Testis (tissue), 2 donors: ENCODE measurements around the gene FLT1.

Experiments used
- POLR2A ChIP-seq: fragments of 450-650 bp; IDR thresholded peaks from one replicate; pipeline ENCODE4 v1.6.1; 2017; ENCODE audit warnings: antibody characterized with exemption, mild to moderate bottlenecking, moderate library complexity
- TF ChIP-seq, protein P1 (sequence below), 3 experiments: fragments of 450-650 bp in 2 of 3; fragments of 200-600 bp in 1 of 3; sonication (generic) in 1 of 3; IDR thresholded peaks; one replicate each; pipeline ENCODE4 v1.5.1; 2016 to 2019; ENCODE audit warnings: antibody characterized with exemption in 3 of 3, mild to moderate bottlenecking in 2 of 3, moderate library complexity in 1 of 3

DNA sequence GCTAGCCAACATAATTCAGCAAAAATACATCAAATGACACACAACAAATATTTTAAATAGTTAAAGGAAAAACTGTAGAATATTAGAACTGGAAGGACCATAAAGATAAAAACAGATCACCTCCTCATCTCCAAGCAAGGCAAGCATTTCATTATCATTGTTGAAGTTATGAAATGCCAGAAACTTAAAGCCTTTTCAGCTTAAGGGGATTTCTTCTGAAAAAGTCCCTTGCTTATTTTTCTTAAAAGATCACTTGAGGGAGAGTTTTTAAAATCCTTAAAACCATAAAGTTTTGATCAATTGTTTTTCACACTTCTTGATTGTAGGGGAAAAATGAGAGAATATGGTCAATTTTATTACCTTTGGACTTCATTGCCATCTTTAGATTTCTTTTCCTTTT is 37.4 kb downstream of the FLT1 start:
- TF ChIP-seq, protein P1, sequence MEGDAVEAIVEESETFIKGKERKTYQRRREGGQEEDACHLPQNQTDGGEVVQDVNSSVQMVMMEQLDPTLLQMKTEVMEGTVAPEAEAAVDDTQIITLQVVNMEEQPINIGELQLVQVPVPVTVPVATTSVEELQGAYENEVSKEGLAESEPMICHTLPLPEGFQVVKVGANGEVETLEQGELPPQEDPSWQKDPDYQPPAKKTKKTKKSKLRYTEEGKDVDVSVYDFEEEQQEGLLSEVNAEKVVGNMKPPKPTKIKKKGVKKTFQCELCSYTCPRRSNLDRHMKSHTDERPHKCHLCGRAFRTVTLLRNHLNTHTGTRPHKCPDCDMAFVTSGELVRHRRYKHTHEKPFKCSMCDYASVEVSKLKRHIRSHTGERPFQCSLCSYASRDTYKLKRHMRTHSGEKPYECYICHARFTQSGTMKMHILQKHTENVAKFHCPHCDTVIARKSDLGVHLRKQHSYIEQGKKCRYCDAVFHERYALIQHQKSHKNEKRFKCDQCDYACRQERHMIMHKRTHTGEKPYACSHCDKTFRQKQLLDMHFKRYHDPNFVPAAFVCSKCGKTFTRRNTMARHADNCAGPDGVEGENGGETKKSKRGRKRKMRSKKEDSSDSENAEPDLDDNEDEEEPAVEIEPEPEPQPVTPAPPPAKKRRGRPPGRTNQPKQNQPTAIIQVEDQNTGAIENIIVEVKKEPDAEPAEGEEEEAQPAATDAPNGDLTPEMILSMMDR (IDR thresholded peaks at IDR 0.05): no peak
- TF ChIP-seq POLR2A: no peak
